ENCODE measurements around the gene SUSD4. TPM values are rescaled to one million over a fixed set of nuclear protein-coding genes. Genes with fewer than 3 reads are reported as not detected.
A peak's percentile ranks its signal among the peaks of the same experiment; 100 is the strongest.

The SUSD4 gene
- 0.16 and 0.97 TPM in 2 replicates for total RNA-seq (2011; cell fraction: chromatin; rRNA removed; ENCODE audit: low replicate concordance)
- total RNA-seq (2011; cell fraction: nucleolus; rRNA removed): 0.26 and 0.67 TPM in 2 replicates
- total RNA-seq (2011; cell fraction: nucleoplasm; rRNA removed): 0.23 and 1.1 TPM in 2 replicates
- not detected in 2 replicates for total RNA-seq (2014; rRNA removed)
- total RNA-seq (2014; rRNA removed; fragmentation: Illumina TruSeq; extraction: Trizol): not detected in 2 replicates
- not detected in 2 replicates for total RNA-seq (2015; rRNA removed; fragmentation: Illumina TruSeq; extraction: Trizol)
- 0.09 TPM in 1 of 2 replicates, not detected in the other for total RNA-seq (2021)
- 0.15 and 1.7 TPM in 2 replicates for polyA plus RNA-seq (2011; rRNA removed)
- polyA plus RNA-seq (2011; cell fraction: cytosol; rRNA removed): 0.10 and 1.3 TPM in 2 replicates
- polyA plus RNA-seq (2011; cell fraction: nucleus; rRNA removed): 0.95 and 3.8 TPM in 2 replicates
- 0.14 and 0.26 TPM in 2 replicates for polyA plus RNA-seq (2012)
- 0.06 and 0.07 TPM in 2 replicates for polyA plus RNA-seq (2014; fragmentation: Illumina TruSeq; extraction: Trizol)
- polyA plus RNA-seq (2014; fragmentation: Nextera tagmentation; extraction: Ambion mirVana): under 1 TPM in 1 of 2 experiments, not detected in 1; 0.06 TPM
- 0.16 TPM in 1 of 2 replicates, not detected in the other for polyA plus RNA-seq (2014; rRNA removed)
- polyA minus RNA-seq (2011; rRNA and poly(A)+ RNA removed): 1.0 TPM in 1 of 2 replicates, not detected in the other
- 0.38 TPM in 1 of 2 replicates, not detected in the other for polyA minus RNA-seq (2011; cell fraction: cytosol; rRNA and poly(A)+ RNA removed)
- polyA minus RNA-seq (2011; cell fraction: nucleus; rRNA and poly(A)+ RNA removed): 0.89 and 0.94 TPM in 2 replicates
- percentile 15 among the genes with signal in this experiment for Bru-seq, nascent RNA
- percentile 8 among the genes with signal in this experiment for BruChase-seq, experiment 1, labeled RNA remaining after a 2-hour chase
- percentile 7 among the genes with signal in this experiment for BruChase-seq, experiment 2, labeled RNA remaining after a 6-hour chase
- long read RNA-seq, experiment 1: 0 reads
- long read RNA-seq, experiment 2: 0 reads
- long read RNA-seq, experiment 3: 0 reads

GRCh38 chr1:223363856-223364684, at the start of gene SUSD4:
Gene SUSD4, minus strand, starts transcription at chr1:223364176. Its CDS starts 751 bp downstream, at chr1:223363425.
- 4% methylated on average over 33 of the region's 111 CpGs for WGBS (ENCODE audit: insufficient coverage, low coverage, missing lambda C conversion rate)
- peak within 1 kb of the TSS; percentile 55 for H3K4me2 ChIP-seq (ENCODE audit: insufficient read depth, low read length)
- peak within 1 kb of the TSS; percentile 40 for H3K4me3 ChIP-seq
- H3K9ac ChIP-seq (ENCODE audit: insufficient read depth in 1 of 2, low read depth in 2 of 2, low read length in 2 of 2): peak within 1 kb of the TSS in 1 of 2 experiments; percentile 78; a peak in 1 of 4 replicates
- H3K9me1 ChIP-seq (ENCODE audit: control insufficient read depth, insufficient read depth, low read length): no peaks in the 10 kb centered on the region
- BruUV-seq (replicated peaks): no TSS peak
- in situ Hi-C loops (cut with MboI) (no loop called here), intact Hi-C loops (cut with micrococcal nuclease) (no loop called here)
- no peak within 1 kb of the TSS for H3K27ac ChIP-seq (ENCODE audit: extremely low read depth, low read depth, low read length)
- peaks cover 0 to 23% of the 10 kb centered on the region in 2 experiments; a peak in 3 of 5 replicates for H3K4me1 ChIP-seq (replicated peaks in 1 of 2; ENCODE audit: control insufficient read depth in 2 of 2, insufficient read depth in 2 of 2, low read length in 2 of 2)
- peaks cover 26 to 28% of the 10 kb centered on the region in 2 experiments for H3K27me3 ChIP-seq (ENCODE audit: control insufficient read depth in 2 of 2, insufficient read depth in 2 of 2, low read length in 2 of 2)
- no peaks in the 10 kb centered on the region for H4K20me1 ChIP-seq (replicated peaks; ENCODE audit: control insufficient read depth, insufficient read depth, low read length)
- no peak within 1 kb of the TSS for H2AFZ ChIP-seq (ENCODE audit: low read depth, low read length)
- ChIA-PET CTCF (ENCODE audit: low intra/inter-chr PET ratio) (no interaction called here), POLR2A (interaction anchor here (1.2 kb wide), 1 partner anchor 50 kb away, joined by 5 read pairs; no protein-coding TSS in a partner anchor)
- no peaks in the 10 kb centered on the region for H3K79me2 ChIP-seq (ENCODE audit: control insufficient read depth, insufficient read depth, low read length)
- no peaks in the 10 kb centered on the region for H3K9me3 ChIP-seq (replicated peaks; ENCODE audit: control insufficient read depth, insufficient read depth, low read depth, low read length)
- H3K36me3 ChIP-seq (ENCODE audit: control insufficient read depth, insufficient read depth, low read length): no peaks in the 10 kb centered on the region
- FAIRE-seq (no peak), DNase-seq (ENCODE audit: extremely low read depth in 1 of 4, low spot score in 3 of 4) (peak; percentile 72 to 89 (median 78)), ATAC-seq (peak; percentile 96)
- TF ChIP-seq ZNF174 (CRISPR knock-in tag; IDR thresholded peaks at IDR 0.05) (no peak), RBM17 (IDR thresholded peaks at IDR 0.05; ENCODE audit: borderline replicate concordance, low read depth, low read length) (no peak), MEIS2 (IDR thresholded peaks at IDR 0.05; ENCODE audit: partially characterized antibody) (no peak), EHMT2 (IDR thresholded peaks at IDR 0.05) (no peak), POLR2G (IDR thresholded peaks at IDR 0.05; ENCODE audit: low read depth, low read length) (no peak), MTA2 (IDR thresholded peaks at IDR 0.05; ENCODE audit: low read depth) (no peak), MAZ (CRISPR knock-in tag; conservative IDR thresholded peaks at IDR 0.05 in 1 of 2, IDR thresholded peaks at IDR 0.05 in 1 of 2) (peak; percentile 29 to 60; a peak in 2 of 4 replicates), BRD4 (IDR thresholded peaks at IDR 0.05) (no peak), ZNF121 (CRISPR knock-in tag; conservative IDR thresholded peaks at IDR 0.05) (no peak), TAF1 (IDR thresholded peaks at IDR 0.05; ENCODE audit: control insufficient read depth, extremely low read depth, insufficient read depth, low read length, severe bottlenecking) (no peak), ZNF740 (CRISPR knock-in tag; IDR thresholded peaks at IDR 0.05) (no peak), ZNF740 (tag; IDR thresholded peaks at IDR 0.05) (peak in 1 of 2 experiments; percentile 58; a peak in 2 of 4 replicates), CHCHD3 (CRISPR knock-in tag; IDR thresholded peaks at IDR 0.05) (no peak), CXXC5 (CRISPR knock-in tag; IDR thresholded peaks at IDR 0.05) (peak; percentile 63), KHSRP (IDR thresholded peaks at IDR 0.05) (no peak), CTBP1 (IDR thresholded peaks at IDR 0.05; ENCODE audit: borderline replicate concordance) (peak; percentile 56)

All from K562 (cell line).